ENCODE data around the gene COX7A2. TPM values are rescaled to one million over a fixed set of nuclear protein-coding genes. Genes with fewer than 3 reads are reported as not detected.

The COX7A2 gene
- total RNA-seq, 1 experiment from 2014 or later = 600 TPM

- ATAC-seq (no peak), DNase-seq (ENCODE audit: low read depth, low spot score) (no peak)
- Histone ChIP-seq H3K9me3 (ENCODE audit: control insufficient read depth in 1 of 2, insufficient read depth in 1 of 2, low read depth in 1 of 2, low read length in 2 of 2) (no peaks in the 10 kb centered on the region), H3K79me2 (ENCODE audit: insufficient read depth, low read length) (no peaks in the 10 kb centered on the region), H3K4me2 (ENCODE audit: low read length) (no peak overlapping the region), H2AFZ (ENCODE audit: low read depth, low read length, poor library complexity, severe bottlenecking) (no peak overlapping the region), H3K4me1 (ENCODE audit: control insufficient read depth in 1 of 2, insufficient read depth in 2 of 2, low read length in 2 of 2) (no peaks in the 10 kb centered on the region), H3K27ac (ENCODE audit: low read depth, low read length) (no peak overlapping the region), H4K20me1 (ENCODE audit: insufficient read depth) (no peaks in the 10 kb centered on the region), H3K9me2 (ENCODE audit: insufficient read depth) (no peaks in the 10 kb centered on the region), H3K36me3 (ENCODE audit: control insufficient read depth in 1 of 2, insufficient read depth in 2 of 2, low read length in 2 of 2) (no peaks in the 10 kb centered on the region), H3K27me3 (ENCODE audit: insufficient read depth, low read length) (no peaks in the 10 kb centered on the region), H3K4me3 (replicated peaks in 1 of 2; ENCODE audit: low read depth in 1 of 2, low read length in 2 of 2) (no peak overlapping the region), H3K9ac (ENCODE audit: low read length) (no peak overlapping the region)
- ChIA-PET CTCF (no interaction called here), RAD21 (ENCODE audit: low non-redundant PET in 1 of 2, low total read pairs in 2 of 2, uncharacterized antibody in 2 of 2, unreplicated experiment in 2 of 2) (no interaction called here), POLR2A (no interaction called here)
- BruUV-seq (replicated peaks) = no TSS peak
- TF ChIP-seq, protein P1, sequence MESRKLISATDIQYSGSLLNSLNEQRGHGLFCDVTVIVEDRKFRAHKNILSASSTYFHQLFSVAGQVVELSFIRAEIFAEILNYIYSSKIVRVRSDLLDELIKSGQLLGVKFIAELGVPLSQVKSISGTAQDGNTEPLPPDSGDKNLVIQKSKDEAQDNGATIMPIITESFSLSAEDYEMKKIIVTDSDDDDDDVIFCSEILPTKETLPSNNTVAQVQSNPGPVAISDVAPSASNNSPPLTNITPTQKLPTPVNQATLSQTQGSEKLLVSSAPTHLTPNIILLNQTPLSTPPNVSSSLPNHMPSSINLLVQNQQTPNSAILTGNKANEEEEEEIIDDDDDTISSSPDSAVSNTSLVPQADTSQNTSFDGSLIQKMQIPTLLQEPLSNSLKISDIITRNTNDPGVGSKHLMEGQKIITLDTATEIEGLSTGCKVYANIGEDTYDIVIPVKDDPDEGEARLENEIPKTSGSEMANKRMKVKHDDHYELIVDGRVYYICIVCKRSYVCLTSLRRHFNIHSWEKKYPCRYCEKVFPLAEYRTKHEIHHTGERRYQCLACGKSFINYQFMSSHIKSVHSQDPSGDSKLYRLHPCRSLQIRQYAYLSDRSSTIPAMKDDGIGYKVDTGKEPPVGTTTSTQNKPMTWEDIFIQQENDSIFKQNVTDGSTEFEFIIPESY (IDR thresholded peaks at IDR 0.05; ENCODE audit: extremely low read depth, insufficient replicate concordance, low read length) = no peak
- TF ChIP-seq CBX3 (IDR thresholded peaks at IDR 0.05; ENCODE audit: low read depth) = no peak
- TF ChIP-seq CEBPB (IDR thresholded peaks at IDR 0.05; ENCODE audit: low read depth) = no peak
- TF ChIP-seq, protein P2, sequence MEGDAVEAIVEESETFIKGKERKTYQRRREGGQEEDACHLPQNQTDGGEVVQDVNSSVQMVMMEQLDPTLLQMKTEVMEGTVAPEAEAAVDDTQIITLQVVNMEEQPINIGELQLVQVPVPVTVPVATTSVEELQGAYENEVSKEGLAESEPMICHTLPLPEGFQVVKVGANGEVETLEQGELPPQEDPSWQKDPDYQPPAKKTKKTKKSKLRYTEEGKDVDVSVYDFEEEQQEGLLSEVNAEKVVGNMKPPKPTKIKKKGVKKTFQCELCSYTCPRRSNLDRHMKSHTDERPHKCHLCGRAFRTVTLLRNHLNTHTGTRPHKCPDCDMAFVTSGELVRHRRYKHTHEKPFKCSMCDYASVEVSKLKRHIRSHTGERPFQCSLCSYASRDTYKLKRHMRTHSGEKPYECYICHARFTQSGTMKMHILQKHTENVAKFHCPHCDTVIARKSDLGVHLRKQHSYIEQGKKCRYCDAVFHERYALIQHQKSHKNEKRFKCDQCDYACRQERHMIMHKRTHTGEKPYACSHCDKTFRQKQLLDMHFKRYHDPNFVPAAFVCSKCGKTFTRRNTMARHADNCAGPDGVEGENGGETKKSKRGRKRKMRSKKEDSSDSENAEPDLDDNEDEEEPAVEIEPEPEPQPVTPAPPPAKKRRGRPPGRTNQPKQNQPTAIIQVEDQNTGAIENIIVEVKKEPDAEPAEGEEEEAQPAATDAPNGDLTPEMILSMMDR (IDR thresholded peaks at IDR 0.05 in 2 of 3, conservative IDR thresholded peaks at IDR 0.05 in 1 of 3; ENCODE audit: borderline replicate concordance in 1 of 3, insufficient read depth in 1 of 3, low read depth in 2 of 3, low read length in 2 of 3) = no peak
- intact Hi-C loops (cut with micrococcal nuclease) = no loop called here
These were observed 20.2 kb downstream of the COX7A2 start for GRCh38 chr6:75223428-75223827.

GRCh38 chr6:75222261-75222660, 21.3 kb downstream of the COX7A2 start:
- Histone ChIP-seq H3K9ac (ENCODE audit: low read length) (no peak overlapping the region), H3K4me2 (ENCODE audit: low read length) (no peak overlapping the region), H3K4me1 (ENCODE audit: control insufficient read depth in 1 of 2, insufficient read depth in 2 of 2, low read length in 2 of 2) (peaks cover 0 to 4% of the 10 kb centered on the region in 2 experiments; a peak in 2 of 4 replicates), H4K20me1 (ENCODE audit: insufficient read depth) (no peaks in the 10 kb centered on the region), H3K27me3 (ENCODE audit: insufficient read depth, low read length) (no peaks in the 10 kb centered on the region), H3K27ac (ENCODE audit: low read depth, low read length) (no peak overlapping the region), H3K79me2 (ENCODE audit: insufficient read depth, low read length) (no peaks in the 10 kb centered on the region), H2AFZ (ENCODE audit: low read depth, low read length, poor library complexity, severe bottlenecking) (no peak overlapping the region), H3K36me3 (ENCODE audit: control insufficient read depth in 1 of 2, insufficient read depth in 2 of 2, low read length in 2 of 2) (no peaks in the 10 kb centered on the region), H3K9me2 (ENCODE audit: insufficient read depth) (no peaks in the 10 kb centered on the region), H3K4me3 (replicated peaks in 1 of 2; ENCODE audit: low read depth in 1 of 2, low read length in 2 of 2) (no peak overlapping the region), H3K9me3 (ENCODE audit: control insufficient read depth in 1 of 2, insufficient read depth in 1 of 2, low read depth in 1 of 2, low read length in 2 of 2) (no peaks in the 10 kb centered on the region)
- DNase-seq (ENCODE audit: low read depth, low spot score) (no peak), ATAC-seq (no peak)
- RAD21 ChIA-PET (ENCODE audit: low non-redundant PET in 1 of 2, low total read pairs in 2 of 2, uncharacterized antibody in 2 of 2, unreplicated experiment in 2 of 2) = no interaction called here
- BruUV-seq (replicated peaks) = no TSS peak
- POLR2A ChIA-PET = no interaction called here
- intact Hi-C loops (cut with micrococcal nuclease) = no loop called here
- CTCF ChIA-PET = no interaction called here
- TF ChIP-seq FOSL1 (IDR thresholded peaks at IDR 0.05; ENCODE audit: low read depth) = no peak
- TF ChIP-seq RAD21 (IDR thresholded peaks at IDR 0.05; ENCODE audit: low read depth) = no peak
- no peak for TF ChIP-seq EZH2phosphoT487 (IDR thresholded peaks at IDR 0.05; ENCODE audit: borderline replicate concordance)
- no peak for TF ChIP-seq POLR2AphosphoS5 (IDR thresholded peaks at IDR 0.05; ENCODE audit: low read depth, low read length)
- TF ChIP-seq SP1 (IDR thresholded peaks at IDR 0.05; ENCODE audit: low read depth) = no peak
- no peak for TF ChIP-seq ATF3 (IDR thresholded peaks at IDR 0.05)
- TF ChIP-seq YY1 (IDR thresholded peaks at IDR 0.05; ENCODE audit: extremely low read depth, insufficient replicate concordance, low read depth, low read length) = no peak
- no peak for TF ChIP-seq POLR2A (IDR thresholded peaks at IDR 0.05; ENCODE audit: borderline replicate concordance, extremely low read depth, insufficient read depth, insufficient read length)
- TF ChIP-seq ZNF274 (IDR thresholded peaks at IDR 0.05; ENCODE audit: low read depth, low read length) = no peak
- TF ChIP-seq ELF1 (IDR thresholded peaks at IDR 0.05; ENCODE audit: borderline replicate concordance, low read depth) = no peak
- TF ChIP-seq CBX3 (IDR thresholded peaks at IDR 0.05; ENCODE audit: low read depth) = no peak
- TF ChIP-seq, protein P2 (IDR thresholded peaks at IDR 0.05 in 2 of 3, conservative IDR thresholded peaks at IDR 0.05 in 1 of 3; ENCODE audit: borderline replicate concordance in 1 of 3, insufficient read depth in 1 of 3, low read depth in 2 of 3, low read length in 2 of 3) = no peak
